Pons (tissue), 1 donor: ENCODE results near the gene HPS4.
"Not testable (repeated sequence)": the region's sequence is repeated elsewhere in the genome, so short reads cannot be mapped to it uniquely, and the experiment has no call there.

Source experiments
- DNase-seq: peaks from one replicate; pipeline ENCODE4 v3.0.0-alpha.2; 2016; ENCODE audit warnings: low spot score

HPS4 gene

DNA sequence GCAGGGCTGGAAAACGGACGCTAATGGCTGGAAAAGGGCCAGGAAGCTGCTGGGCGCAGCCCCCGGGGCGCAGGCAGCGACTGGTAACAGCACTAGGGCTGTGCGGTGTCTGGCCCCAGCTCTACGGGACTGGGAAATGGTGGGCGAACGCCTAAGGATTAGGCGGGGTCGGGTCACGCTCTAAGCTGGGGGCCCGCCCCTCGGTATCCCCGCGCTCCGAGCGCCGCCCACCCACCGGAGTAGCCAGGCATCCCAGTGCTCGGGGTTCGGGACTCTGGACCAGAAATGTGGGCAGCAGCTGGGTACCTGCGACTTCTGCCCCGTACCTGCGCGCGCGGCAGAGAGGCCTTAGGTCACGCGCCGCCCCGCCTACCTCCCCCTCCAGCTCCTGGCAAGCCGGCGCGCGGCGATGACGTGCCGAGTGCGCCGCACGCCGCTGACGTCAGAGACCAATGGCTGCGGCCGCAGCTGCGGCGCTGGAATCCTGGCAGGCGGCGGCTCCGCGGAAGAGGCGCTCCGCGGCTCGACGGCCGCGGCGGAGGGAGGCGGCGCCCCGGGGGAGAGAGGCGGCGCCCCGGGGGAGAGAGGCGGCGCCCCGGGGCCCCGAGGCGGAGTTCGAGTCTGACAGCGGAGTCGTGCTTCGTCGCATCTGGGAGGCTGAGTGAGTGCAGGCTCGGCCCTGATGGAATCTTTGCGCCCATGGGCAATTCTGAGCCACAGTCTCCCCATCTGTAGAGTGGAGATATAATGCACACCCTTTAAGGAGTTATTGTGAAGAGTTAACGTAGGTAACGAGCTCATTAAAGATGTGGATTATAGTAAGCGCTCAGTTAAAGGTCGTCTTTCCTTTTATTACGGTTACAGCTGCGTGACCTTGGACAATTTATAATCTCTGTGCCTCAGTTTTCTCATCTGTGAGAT, at the start of gene HPS4, which contains the start of gene SRRD:
TSS of gene HPS4 (minus strand) at position 345 of the 921 bp plus-strand sequence. CDS start 2,021 bp downstream, outside the sequence.
TSS of gene SRRD (plus strand) at position 439 of the 921 bp plus-strand sequence. CDS start at position 453, 14 bp downstream.
- DNase-seq, result peak; percentile 79

DNA sequence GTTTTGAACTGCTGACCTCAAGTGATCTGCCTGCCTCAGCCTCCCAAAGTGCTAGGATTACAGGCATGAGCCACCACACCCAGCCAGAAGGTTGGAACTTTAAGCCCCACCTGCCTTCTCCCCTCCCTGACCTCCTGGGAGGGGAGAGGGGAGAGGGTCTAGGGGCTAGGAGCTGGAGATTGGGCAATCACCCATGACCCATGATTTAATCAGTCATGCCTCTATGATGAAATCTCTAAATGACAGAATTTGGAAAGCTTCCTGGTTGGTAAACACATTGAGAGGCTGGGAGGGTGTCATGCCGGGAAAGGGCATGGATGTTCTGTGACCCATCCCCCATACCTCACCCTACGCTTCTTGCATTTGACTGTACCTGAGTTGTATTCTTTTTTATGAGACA, 45.8 kb upstream of the HPS4 start:
- no peak for DNase-seq

DNA sequence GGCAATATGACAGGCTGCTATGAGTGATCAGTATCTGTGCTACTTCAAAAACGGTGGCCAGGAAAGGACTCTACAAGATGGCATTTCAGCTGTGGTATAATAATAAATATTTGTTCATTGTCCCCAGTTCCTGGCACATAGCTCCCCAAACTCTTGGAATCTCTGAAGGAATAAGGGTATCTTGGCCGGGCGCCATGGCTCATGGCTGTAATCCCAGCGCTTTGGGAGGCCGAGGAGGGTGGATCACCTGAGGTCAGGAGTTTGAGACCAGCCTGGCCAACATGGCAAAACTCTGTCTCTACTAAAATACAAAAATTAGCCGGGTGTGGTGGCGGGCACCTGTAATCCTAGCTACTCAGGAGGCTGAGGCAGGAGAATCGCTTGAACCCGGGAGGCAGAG, 44.9 kb upstream of the HPS4 start:
- DNase-seq, result not testable (repeated sequence)

DNA sequence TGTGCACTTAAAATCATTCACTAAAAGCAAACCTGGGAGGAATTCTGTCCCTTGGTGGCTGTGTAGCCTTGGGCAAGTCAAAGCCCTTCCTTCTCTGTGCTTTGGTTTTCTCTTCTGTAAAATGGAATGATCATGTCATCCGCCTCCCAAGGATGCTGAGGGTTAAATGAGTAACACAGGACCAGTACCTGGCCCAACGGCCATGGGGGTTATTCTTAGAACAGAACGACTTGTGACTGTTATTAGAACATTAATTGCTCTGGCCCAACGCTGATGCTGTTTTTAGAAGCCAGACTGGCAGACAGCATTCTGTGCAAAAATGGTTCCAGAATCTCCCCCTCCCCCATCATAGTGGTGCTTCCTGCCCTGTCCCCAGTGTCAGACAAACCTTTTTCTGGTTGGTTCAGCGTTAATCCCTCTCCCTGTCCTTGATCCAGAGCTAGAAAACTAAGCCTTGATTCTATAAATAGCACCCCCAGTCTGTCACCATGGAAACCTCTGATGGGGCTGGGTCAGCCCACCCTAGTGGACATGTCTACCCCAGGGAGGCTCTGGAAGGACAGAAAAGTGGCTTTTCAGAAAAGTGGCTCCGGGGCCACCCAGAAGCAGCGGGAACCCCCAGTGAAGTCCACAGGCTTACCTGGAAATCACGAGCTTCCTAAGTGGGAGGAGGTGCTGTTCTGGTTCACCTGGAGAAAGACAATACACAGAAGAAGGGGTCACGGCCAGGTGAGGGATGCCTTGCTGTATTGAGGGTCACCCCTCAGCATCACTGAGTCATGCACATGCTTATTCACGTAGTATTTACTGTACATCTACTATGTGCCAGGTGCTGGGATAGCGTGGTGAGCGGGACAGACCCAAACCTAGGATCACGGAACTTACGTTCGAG, 44.2 kb upstream of the HPS4 start:
- DNase-seq, result no peak

DNA sequence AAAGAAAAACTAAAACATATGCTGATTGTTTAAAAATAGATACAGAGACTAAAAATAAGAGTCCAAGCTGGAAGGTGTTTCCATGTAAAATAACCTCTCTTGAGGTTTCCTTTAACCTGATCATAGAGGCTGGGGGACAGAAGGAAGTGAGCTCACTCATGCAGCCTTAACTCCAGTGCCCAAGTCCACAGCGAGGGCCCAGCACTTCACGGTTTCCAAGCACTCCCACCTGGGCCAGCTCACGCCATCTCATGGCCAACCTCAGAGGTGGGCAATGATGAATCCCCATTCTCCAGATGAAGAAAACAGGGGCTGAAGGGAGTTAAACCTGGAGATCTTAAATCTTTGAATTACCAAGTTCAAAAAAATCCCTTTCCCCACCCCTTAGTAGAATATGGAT, 43.6 kb upstream of the HPS4 start:
- no peak for DNase-seq

- DNase-seq, result no peak
These were observed 42.5 kb upstream of the HPS4 start for GRCh38 chr22:26525946-26526564.

GRCh38 chr22:26524870-26525269, 41.3 kb upstream of the HPS4 start:
- no peak for DNase-seq

DNA sequence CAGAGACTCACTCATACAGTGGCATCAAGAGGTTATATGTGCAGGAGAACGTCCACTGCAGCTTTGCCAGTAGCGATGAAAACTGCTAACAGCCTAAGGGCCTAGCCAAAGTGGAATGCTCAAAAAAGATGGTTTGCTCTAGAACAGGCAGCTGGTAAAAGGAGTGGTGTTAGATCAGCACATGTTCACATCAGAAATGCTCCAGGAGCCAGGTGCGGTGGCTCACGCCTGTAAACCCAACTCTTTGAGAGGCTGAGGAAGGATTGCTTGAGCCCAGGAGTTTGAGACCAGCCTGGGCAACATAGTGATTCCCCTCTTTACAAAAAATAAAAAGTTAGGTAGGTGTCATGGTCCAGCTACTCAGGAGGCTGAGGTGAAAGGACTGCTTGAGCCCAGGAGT, 39.0 kb upstream of the HPS4 start:
- DNase-seq, result no peak

DNA sequence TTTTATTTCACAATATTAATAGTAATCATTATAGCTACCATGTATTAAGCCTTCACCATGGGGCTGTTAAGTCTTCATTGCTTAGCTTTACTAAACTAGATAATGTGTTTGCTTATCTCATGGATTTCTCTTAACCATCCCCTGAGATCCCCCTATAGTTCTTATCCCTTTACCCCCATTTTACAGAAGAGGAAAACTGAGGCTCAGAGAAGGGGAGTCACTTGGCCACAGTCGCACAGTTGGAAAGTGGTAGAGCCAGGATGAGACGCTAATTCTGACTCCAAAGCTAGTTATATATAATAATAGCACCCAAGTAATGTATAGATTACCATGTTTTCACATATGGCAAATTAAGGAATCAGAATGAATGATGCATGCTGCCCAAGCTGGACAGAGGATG, 38.4 kb upstream of the HPS4 start:
- DNase-seq, result no peak

DNA sequence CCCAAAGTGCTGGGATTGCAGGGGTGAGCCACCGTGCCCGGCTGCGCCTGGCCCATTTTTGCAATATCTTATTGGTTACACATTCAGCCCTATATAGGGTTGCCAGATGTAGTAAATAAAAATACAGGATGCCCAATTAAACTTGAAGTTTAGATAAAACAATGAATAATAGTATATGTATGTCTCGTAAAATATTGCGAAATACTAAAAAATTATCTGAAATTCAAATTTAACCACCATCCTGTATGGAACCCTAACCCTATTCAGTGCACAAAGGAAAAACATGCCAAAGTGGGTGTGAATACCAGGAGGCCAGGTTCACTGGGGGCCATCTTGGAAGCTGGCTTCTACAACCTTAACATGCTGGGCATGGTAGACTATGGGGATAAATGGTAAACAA, 33.8 kb upstream of the HPS4 start:
- DNase-seq, result no peak

DNA sequence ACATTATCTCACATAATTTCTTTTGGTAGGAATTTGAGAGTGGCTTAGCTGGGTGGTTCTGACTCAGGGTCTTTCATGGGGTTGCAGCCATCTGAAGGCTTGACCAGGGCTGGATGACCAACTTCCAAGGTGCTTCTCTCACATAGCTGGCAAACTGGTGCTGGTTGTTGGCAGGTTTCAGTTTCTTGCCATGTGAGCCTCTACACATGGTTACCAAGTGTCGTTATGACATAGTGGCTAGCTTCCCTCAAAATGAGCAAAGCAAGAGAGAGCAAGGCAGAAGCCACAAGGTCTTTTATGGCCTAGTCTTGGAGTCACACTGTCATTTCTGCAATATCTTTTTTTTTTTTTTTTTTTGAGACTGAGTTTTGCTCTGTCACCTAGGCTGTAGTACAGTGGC, 32.9 kb upstream of the HPS4 start:
- no peak for DNase-seq

DNA sequence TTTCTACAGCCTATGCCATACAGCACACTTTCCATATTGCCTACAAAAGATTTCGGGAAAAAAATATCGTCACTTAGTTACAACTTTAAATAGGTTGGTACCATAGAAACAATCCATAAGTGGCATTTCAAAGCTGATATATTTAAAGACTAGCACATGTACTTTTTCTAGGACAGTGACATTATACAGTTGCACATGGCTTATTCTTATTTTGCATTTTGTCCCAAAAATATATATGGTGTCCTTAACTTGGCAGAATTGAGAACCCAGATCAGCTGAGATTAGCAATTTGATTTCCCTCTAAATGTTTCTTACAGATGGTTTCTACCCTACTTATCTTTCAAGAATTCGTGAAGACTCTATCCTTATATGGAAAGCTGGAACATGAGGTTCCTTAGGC, 32.3 kb upstream of the HPS4 start:
- DNase-seq, result no peak

GRCh38 chr22:26514419-26515161, 31.0 kb upstream of the HPS4 start:
- no peak for DNase-seq

DNA sequence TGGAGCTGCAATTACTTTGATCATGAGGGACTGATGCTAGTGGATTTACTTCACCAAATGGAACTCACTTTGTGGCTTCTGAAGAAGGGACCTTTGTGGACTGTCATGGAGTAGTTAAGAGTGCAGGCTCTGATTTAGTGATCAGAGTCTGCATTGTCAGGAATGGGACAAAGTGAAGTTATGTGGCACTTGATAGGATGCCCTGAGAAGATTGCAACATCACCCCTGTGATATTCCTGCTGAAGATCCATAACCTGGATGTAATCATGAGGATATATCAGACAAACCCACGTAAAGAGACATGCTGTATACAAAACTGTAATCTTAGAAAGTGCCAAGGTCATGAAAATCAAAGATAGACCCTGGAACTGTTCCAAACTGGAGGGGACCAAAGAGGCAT, 30.3 kb upstream of the HPS4 start:
- DNase-seq, result no peak

- DNase-seq, result peak; percentile 86
These were observed 28.7 kb upstream of the HPS4 start, which contains the start of gene TFIP11 for GRCh38 chr22:26512149-26512793. Gene TFIP11 (minus strand): TSS chr22:26512473. CDS start chr22:26510272, 2,201 bp downstream.

- no peak for DNase-seq
These were observed 24.6 kb upstream of the HPS4 start for GRCh38 chr22:26508148-26508547.

DNA sequence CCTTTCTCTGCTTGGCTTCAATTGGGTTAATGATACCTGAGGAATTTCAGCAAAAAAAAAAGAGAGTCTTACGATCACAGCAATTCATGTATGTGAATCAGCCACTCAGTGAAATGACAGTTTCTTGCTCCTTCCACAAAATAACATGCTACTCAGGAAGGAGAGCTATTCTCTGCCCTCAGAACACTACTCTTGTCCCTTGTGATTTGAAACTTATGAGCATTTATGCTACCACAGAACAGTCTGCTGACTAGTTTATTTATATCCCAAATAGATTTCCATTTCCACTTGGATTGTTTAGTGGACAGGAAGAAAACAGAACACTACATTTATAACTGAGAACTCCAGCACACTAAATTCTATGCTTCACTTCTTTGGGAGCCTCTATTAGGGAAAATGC, 20.2 kb upstream of the HPS4 start:
- DNase-seq, result no peak

DNA sequence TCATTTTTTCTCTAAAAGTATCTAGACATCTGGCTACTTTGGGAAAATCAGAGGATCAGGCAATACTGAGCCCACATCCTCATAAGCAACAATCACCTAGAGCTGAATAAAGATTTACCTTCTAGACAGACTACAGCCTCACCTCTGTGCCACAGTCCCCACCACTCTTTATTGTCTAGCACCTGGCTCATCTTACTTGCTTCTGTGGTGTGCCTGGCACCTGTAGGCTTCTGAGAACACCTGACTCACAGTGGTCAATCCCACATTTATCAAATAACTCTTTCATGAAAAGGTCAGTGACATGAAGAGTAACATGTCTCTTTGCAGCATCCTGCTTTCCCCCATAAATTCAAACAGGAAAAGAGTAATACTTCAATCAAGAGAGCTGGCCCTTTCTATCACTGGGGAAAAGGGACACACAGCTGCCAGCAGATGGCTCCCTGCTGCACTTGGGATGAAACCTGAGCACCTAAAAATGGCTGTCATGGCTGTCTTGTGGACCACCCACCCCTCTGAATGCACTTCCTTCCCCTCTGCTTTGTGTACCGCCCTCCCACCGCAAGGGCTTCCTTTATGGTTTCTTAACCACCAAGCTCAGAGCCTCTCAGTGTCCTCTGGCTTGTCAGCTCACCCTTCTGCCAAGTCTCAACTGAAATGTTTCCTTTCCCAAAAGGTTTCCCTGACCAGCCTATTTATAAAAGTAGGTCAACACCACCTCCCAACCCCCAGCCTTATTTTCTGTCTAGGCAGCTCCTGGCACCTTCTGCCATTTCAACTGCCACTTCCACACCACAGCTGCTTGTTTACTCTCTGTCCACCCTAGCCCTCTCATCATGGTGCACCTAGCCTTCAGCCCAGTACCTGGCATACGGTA, 19.3 kb upstream of the HPS4 start:
- DNase-seq, result peak; percentile 47

DNA sequence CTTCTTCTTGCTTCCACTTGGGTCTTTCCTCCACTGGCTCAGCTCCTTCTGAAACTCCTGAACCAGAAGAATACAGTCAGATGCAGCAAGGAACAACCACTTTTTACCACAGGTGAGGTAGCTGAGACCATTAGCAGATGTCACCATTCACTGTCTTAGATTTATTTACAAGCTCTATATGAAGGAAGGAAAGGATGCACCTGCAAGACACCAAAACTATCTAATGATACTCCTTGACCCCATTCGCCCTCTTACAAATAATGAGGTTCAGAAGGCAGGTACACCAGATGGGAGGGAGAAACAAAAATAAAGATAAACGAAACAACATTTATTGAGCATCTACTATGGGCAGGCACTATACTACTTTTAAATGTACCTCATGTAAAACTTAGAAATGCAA, 18.4 kb upstream of the HPS4 start:
- DNase-seq, result no peak

DNA sequence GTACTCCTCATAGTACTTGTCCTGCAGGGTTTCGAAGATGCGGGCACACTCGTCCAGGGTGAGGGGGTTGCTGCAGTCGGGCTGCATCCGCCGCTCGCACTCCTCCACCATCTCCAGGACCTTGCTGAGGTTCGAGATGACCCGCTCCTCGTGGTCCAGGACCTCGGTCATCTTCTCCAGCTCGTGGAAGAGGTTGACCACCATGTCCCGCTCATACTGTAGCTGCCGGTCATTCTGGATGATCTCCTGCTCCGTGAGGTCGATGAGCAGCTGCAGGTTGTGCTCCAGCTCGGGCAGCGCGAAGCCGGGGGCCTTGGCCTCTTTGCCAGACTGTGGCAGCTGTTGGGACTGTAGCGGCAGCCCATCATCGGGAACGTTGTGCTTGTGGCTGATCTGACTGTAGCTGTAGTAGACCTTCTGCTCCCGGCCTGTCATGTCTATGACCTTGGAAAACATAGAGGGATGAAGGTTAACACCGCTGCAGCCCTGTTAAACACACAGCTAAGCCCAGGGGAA, 15.7 kb upstream of the HPS4 start:
- DNase-seq, result no peak
